PC-3 (cell line): ENCODE measurements around the gene NTM.

ENCODE experiments used
- EZH2 ChIP-seq: fragments of 300-600 bp; sonication (generic); IDR thresholded peaks from one replicate; pipeline ENCODE4 v1.6.1; 2017; ENCODE audit warnings: antibody characterized with exemption, mild to moderate bottlenecking, low read length; ENCODE audit not compliant: unreplicated experiment
- TF ChIP-seq, protein P1 (sequence below): fragments of 300-600 bp; sonication (generic); conservative IDR thresholded peaks from 2 replicates; pipeline ENCODE4 v1.5.1; 2017; ENCODE audit warnings: antibody characterized with exemption, low read depth, mild to moderate bottlenecking, low read length

DNA sequence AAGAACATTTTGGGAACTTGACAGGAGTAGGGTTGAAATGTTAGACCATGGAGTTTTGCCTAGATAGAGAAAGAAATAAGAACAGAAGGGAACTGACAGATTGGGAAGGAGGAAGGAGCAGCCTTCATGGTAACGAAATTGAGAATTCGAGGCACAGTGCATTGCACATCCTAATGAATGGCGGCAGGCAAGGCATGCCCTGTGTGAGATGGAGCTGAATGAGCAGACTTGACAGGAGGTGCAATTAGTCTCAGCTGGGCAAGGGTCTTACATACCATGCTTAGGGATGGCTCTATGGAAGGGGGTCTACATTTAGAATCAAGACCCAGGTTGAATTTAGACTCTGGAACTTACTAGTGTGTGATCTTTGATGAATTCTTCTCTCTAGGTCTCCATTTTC, 25.0 kb upstream of the NTM start:
- TF ChIP-seq, protein P1, sequence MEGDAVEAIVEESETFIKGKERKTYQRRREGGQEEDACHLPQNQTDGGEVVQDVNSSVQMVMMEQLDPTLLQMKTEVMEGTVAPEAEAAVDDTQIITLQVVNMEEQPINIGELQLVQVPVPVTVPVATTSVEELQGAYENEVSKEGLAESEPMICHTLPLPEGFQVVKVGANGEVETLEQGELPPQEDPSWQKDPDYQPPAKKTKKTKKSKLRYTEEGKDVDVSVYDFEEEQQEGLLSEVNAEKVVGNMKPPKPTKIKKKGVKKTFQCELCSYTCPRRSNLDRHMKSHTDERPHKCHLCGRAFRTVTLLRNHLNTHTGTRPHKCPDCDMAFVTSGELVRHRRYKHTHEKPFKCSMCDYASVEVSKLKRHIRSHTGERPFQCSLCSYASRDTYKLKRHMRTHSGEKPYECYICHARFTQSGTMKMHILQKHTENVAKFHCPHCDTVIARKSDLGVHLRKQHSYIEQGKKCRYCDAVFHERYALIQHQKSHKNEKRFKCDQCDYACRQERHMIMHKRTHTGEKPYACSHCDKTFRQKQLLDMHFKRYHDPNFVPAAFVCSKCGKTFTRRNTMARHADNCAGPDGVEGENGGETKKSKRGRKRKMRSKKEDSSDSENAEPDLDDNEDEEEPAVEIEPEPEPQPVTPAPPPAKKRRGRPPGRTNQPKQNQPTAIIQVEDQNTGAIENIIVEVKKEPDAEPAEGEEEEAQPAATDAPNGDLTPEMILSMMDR = no peak
- TF ChIP-seq EZH2 = no peak
